CD8-positive, alpha-beta memory T cell (primary cell): ENCODE measurements around the gene MRPS5. TPM values are rescaled to one million over a fixed set of nuclear protein-coding genes. Genes with fewer than 3 reads are reported as not detected.

ENCODE experiments used
- CTCF ChIA-PET: fragments of 350-600 bp; sonication (Branson Sonifier 250); formaldehyde crosslinking; loops from one replicate; lab custom pipeline; 2021; ENCODE audit warnings: antibody characterized with exemption; lab: Charles Lee
- POLR2A ChIA-PET: fragments of 350-600 bp; sonication (Branson Sonifier 250); formaldehyde crosslinking; loops from one replicate; lab custom pipeline; 2021; ENCODE audit warnings: antibody characterized with exemption; lab: Charles Lee
- DNase-seq, 5 donors: peaks; one replicate each; pipeline versions ENCODE4 v3.0.0 to v3.0.0-alpha.2; 2020 to 2022; ENCODE audit warnings: mixed read lengths in 1 of 5
- H3K27ac ChIP-seq: one replicate; pipeline ENCODE4 v1.7.0; 2013; ENCODE audit warnings: low read depth, mild to moderate bottlenecking, low read length, moderate library complexity
- H3K27me3 ChIP-seq: 2 replicates; pipeline ENCODE4 v1.7.0; 2013; ENCODE audit warnings: low read length, mild to moderate bottlenecking; ENCODE audit not compliant: insufficient read depth, poor library complexity, severe bottlenecking
- H3K36me3 ChIP-seq: 2 replicates; pipeline ENCODE4 v1.7.0; 2013; ENCODE audit warnings: mild to moderate bottlenecking, low read length, moderate library complexity; ENCODE audit not compliant: insufficient read depth
- H3K4me1 ChIP-seq: 2 replicates; pipeline ENCODE4 v1.7.0; 2013; ENCODE audit warnings: mild to moderate bottlenecking, low read length, moderate library complexity; ENCODE audit not compliant: insufficient read depth
- H3K4me3 ChIP-seq: 2 replicates; pipeline ENCODE4 v1.7.0; 2013; ENCODE audit warnings: mild to moderate bottlenecking, low read length
- H3K9me3 ChIP-seq: 2 replicates; pipeline ENCODE4 v1.7.0; 2013; ENCODE audit warnings: mild to moderate bottlenecking, low read length
- H3K27ac Mint-ChIP-seq, 8 donors: one replicate each; pipeline ENCODE4 v1.8.0; 2020 to 2021; ENCODE audit warnings: mixed read lengths in 8 of 8, mild to moderate bottlenecking in 6 of 8, inconsistent platforms in 3 of 8, moderate library complexity in 3 of 8
- H3K27me3 Mint-ChIP-seq, 2 donors: one replicate each; pipeline ENCODE4 v1.8.0; 2020 to 2021; ENCODE audit warnings: mixed read lengths in 2 of 2, mild to moderate bottlenecking in 1 of 2, moderate library complexity in 1 of 2
- H3K36me3 Mint-ChIP-seq, 3 donors: one replicate each; pipeline ENCODE4 v1.8.0; 2020 to 2021; ENCODE audit warnings: mixed read lengths in 3 of 3, inconsistent platforms in 1 of 3, mild to moderate bottlenecking in 1 of 3
- H3K4me1 Mint-ChIP-seq, 3 donors: one replicate each; pipeline ENCODE4 v1.8.0; 2020 to 2021; ENCODE audit warnings: mixed read lengths in 3 of 3, inconsistent platforms in 1 of 3, mild to moderate bottlenecking in 1 of 3
- H3K4me3 Mint-ChIP-seq, 7 donors: one replicate each; pipeline ENCODE4 v1.8.0; 2020 to 2021; ENCODE audit warnings: mixed read lengths in 7 of 7, mild to moderate bottlenecking in 6 of 7, moderate library complexity in 4 of 7, inconsistent platforms in 2 of 7
- H3K9me3 Mint-ChIP-seq, 5 donors: one replicate each; pipeline ENCODE4 v1.8.0; 2020 to 2022; ENCODE audit warnings: mixed read lengths in 5 of 5, mild to moderate bottlenecking in 3 of 5, moderate library complexity in 2 of 5, inconsistent platforms in 1 of 5
- polyA plus RNA-seq: library from polyadenylated mRNA; unstranded; fragments of 300-500 nt; fragmentation: Illumina TruSeq; gene quantifications from one replicate; pipeline ENCODE4 v1.2.3, GENCODE V29; 2021
- total RNA-seq, 2 experiments: library from RNA; stranded (reverse); gene quantifications; one replicate each; pipeline ENCODE4 v1.2.3, GENCODE V29; 2021

The MRPS5 gene
- total and polyA plus RNA-seq, 3 experiments from 2014 or later: 45.8 to 75.9 (median 69.0) TPM

DNA sequence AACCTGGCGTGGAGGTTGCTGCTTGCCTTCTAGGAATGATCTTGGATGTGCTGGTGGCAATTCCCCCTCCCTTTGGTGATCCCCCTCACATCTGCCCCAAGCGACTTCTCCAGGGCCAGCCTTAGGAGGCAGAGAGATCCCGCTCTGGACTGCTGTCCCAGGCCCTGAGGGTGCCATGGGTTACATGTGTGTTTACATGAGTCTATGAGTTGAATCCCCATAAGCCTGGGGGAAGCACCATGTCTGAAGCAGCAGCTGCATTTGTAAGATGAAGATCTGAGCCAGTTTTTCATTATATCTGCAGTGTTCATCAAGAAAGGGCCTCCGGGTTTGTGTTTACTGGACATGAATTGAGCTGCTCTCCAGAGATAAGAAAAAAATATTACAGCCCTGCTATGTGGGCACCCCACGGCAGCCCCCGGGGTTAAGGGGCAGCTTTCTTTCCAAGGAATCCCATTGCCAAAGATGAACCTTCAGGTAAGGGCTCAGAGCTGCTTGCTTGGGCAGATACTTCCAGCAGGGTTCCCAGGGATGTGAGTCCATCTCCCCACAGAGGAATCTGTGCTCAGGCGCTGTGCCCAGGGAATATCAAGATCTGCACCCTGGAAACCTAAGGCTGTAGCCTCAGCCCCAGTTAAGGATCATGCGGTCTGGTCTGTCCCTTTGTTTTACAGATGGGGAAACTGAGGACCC lies 46.0 kb downstream of the MRPS5 start:
- peak in 1 of 5 donors; percentile 40 for DNase-seq
- POLR2A ChIA-PET: interaction anchor here (3.4 to 4.2 kb wide), 2 partner anchors 46 to 51 kb away, joined by 16 to 38 read pairs; partner anchors contain the start of genes MAL and MRPS5
- no peaks in the 10 kb centered on the region for H3K36me3 ChIP-seq
- Mint-ChIP-seq H3K9me3 (no peaks in the 10 kb centered on the region), H3K27me3 (peaks cover 0 to 12% of the 10 kb centered on the region in 2 donors), H3K36me3 (no peaks in the 10 kb centered on the region), H3K4me1 (peaks cover 42 to 72% (median 53%) of the 10 kb centered on the region in 3 donors), H3K4me3 (peak overlapping the region in 6 of 7 donors; percentile 5 to 77 (median 56)), H3K27ac (peak overlapping the region in 4 of 8 donors; percentile 43 to 81 (median 58))
- H3K4me3 ChIP-seq: peak overlapping the region; percentile 68
- CTCF ChIA-PET: interaction anchor here (1.3 to 12.7 kb wide), 12 partner anchors 9 to 91 kb away, joined by 3 to 286 read pairs (median 6); partner anchors contain the start of genes MAL and ZNF2
- H3K27ac ChIP-seq: no peak overlapping the region
- no peaks in the 10 kb centered on the region for H3K27me3 ChIP-seq
- no peaks in the 10 kb centered on the region for H3K9me3 ChIP-seq
- peaks cover 69% of the 10 kb centered on the region for H3K4me1 ChIP-seq

DNA sequence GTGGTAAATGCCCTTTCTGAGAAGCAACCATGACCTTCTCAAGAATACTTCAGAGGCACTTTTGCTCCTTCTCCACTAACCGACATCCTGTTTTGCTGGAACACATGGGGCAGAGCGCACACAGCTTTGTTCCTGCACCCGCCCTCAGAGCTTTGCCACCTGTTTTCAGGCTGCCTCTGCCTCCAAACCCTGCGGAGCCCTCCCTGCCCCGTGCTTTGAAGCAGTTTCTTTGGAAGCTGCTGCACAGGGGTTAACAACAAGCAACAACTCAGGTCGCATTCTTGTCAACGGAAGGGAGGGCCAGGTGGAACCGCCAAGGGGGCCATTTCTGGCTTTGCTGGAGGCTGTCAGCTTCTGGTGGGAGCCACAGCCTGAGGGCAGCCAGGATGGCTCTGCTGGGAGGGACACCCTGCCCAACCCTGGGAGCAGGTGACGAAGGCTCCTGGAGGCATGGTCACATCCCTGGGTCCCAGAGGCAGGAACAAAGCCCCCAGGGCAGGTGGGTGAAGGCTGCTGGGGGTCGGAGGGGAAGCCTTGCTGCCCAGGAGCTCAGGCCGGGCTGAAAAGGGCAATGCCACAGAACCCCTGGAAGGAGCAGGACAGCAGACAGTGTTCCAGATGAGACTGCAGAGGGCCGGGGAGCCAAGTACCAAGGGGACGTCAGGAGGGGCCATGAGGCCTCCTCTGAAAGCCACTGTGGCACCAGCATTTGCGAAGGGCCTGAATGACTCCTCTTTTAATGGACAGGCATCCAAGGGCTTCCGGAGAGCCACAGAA lies 46.8 kb downstream of the MRPS5 start:
- peak in 3 of 5 donors; percentile 42 to 84 (median 63) for DNase-seq
- no peak overlapping the region for H3K27ac ChIP-seq
- POLR2A ChIA-PET: interaction anchor here (0.8 to 3.4 kb wide), 2 partner anchors 46 to 51 kb away, joined by 4 to 38 read pairs; partner anchors contain the start of gene MAL
- Mint-ChIP-seq H3K36me3 (no peaks in the 10 kb centered on the region), H3K4me1 (peaks cover 42 to 70% (median 53%) of the 10 kb centered on the region in 3 donors), H3K9me3 (no peaks in the 10 kb centered on the region), H3K27ac (peak overlapping the region in 6 of 8 donors; percentile 32 to 86 (median 60)), H3K27me3 (peaks cover 0 to 12% of the 10 kb centered on the region in 2 donors), H3K4me3 (peak overlapping the region; percentile 53 to 77 (median 74))
- H3K4me3 ChIP-seq: peak overlapping the region; percentile 68
- H3K36me3 ChIP-seq: no peaks in the 10 kb centered on the region
- CTCF ChIA-PET: interaction anchor here (1.0 to 12.7 kb wide), 10 partner anchors 9 to 51 kb away, joined by 3 to 286 read pairs (median 4); partner anchors contain the start of gene MAL
- no peaks in the 10 kb centered on the region for H3K27me3 ChIP-seq
- H3K4me1 ChIP-seq: peaks cover 69% of the 10 kb centered on the region
- H3K9me3 ChIP-seq: no peaks in the 10 kb centered on the region

DNA sequence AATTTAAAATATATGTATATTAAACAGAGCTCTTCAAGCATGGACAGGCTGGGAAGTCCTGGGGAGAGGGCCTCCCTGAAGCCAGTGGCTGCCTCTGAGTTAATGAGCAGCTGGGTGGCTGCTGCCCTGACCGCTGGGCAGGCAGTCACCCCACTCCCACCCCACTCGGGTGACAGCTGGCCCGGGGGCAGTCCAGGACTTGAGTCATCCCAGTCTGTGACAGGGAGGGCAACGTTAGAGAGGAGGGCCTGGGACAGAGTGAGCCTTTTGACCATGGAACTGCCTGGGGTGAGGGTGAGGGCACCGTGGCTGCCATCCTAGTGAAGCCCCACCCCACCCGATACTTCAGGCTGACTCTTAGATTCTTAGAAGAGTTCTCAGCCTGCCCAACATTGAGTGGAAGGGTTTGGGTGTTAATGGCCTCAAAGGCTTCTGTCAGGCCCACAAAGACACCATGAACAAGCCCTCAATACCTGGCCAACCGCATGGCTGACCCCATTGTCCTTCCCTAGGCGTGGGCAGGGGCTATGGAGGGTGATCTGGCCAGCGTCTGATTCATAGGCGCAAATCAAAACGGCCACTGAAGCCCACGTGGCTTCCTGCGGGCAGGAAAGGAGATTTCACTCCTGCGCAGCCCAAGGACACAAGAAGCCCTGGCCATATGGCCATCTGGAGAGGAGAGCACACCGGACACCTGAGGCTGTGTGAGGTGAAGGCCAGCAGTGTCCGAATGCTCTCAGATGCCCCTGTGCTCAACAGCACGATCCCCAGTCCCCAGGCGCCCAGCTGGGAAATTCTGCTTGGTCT lies 47.5 kb downstream of the MRPS5 start:
- Histone ChIP-seq H3K4me3 (peak overlapping the region; percentile 68), H3K27me3 (no peaks in the 10 kb centered on the region), H3K4me1 (peaks cover 61% of the 10 kb centered on the region), H3K27ac (no peak overlapping the region), H3K9me3 (no peaks in the 10 kb centered on the region), H3K36me3 (no peaks in the 10 kb centered on the region)
- CTCF ChIA-PET: interaction anchor here (1.0 to 12.7 kb wide), 6 partner anchors 8 to 50 kb away, joined by 3 to 286 read pairs (median 4); partner anchors contain the start of gene MAL
- Mint-ChIP-seq H3K27me3 (peaks cover 0 to 12% of the 10 kb centered on the region in 2 donors), H3K36me3 (no peaks in the 10 kb centered on the region), H3K4me1 (peaks cover 42 to 65% (median 53%) of the 10 kb centered on the region in 3 donors), H3K4me3 (peak overlapping the region; percentile 53 to 77 (median 71)), H3K27ac (peak overlapping the region in 7 of 8 donors; percentile 12 to 86 (median 72)), H3K9me3 (no peaks in the 10 kb centered on the region)
- DNase-seq: no peak
- POLR2A ChIA-PET: interaction anchor here (0.8 to 3.4 kb wide), 2 partner anchors 47 to 50 kb away, joined by 4 to 38 read pairs; partner anchors contain the start of gene MAL

- H3K4me1 ChIP-seq: peaks cover 45% of the 10 kb centered on the region
- no peak overlapping the region for H3K27ac Mint-ChIP-seq
- DNase-seq: no peak
- H3K4me3 Mint-ChIP-seq: no peak overlapping the region
- no peaks in the 10 kb centered on the region for H3K36me3 ChIP-seq
- H3K4me1 Mint-ChIP-seq: peaks cover 33 to 51% (median 44%) of the 10 kb centered on the region in 3 donors
- ChIA-PET CTCF (interaction anchor here (1.2 to 12.7 kb wide), 2 partner anchors 8 to 48 kb away, joined by 3 to 286 read pairs; partner anchors contain the start of gene MAL), POLR2A (interaction anchor here (0.8 kb wide), 1 partner anchor 49 kb away, joined by 3 read pairs; the partner anchor contains the start of gene MRPS5)
- no peaks in the 10 kb centered on the region for H3K27me3 ChIP-seq
- no peaks in the 10 kb centered on the region for H3K9me3 ChIP-seq
- H3K4me3 ChIP-seq: no peak overlapping the region
- no peaks in the 10 kb centered on the region for H3K36me3 Mint-ChIP-seq
- no peaks in the 10 kb centered on the region for H3K9me3 Mint-ChIP-seq
- peaks cover 0 to 8% of the 10 kb centered on the region in 2 donors for H3K27me3 Mint-ChIP-seq
- H3K27ac ChIP-seq: no peak overlapping the region
Observed at GRCh38 chr2:95072424-95072823, 49.2 kb downstream of the MRPS5 start.

GRCh38 chr2:95071856-95072255 lies 49.8 kb downstream of the MRPS5 start:
- no peaks in the 10 kb centered on the region for H3K9me3 Mint-ChIP-seq

DNA sequence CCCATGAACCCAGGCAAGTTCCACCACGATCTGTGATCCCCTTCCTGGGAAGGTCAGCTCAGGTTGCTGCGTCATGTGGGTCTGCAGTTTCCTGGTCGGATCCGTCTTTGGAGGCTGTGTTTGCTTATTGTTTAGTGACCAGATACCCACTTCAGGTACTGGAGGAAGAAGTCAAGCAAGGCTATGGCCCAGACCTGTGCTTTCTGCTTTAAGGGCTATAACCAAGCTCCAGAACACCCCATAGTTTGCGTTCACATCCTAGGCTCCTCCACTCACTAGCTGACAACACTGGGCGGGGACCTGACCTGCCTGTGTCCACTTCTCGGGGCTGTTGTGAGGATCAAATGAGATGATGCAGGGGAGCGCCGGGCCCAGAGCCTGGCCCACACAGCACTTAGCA lies 52.1 kb downstream of the MRPS5 start:
- Histone ChIP-seq H3K9me3 (no peaks in the 10 kb centered on the region), H3K4me1 (peaks cover 18% of the 10 kb centered on the region), H3K36me3 (no peaks in the 10 kb centered on the region), H3K27ac (no peak overlapping the region), H3K27me3 (no peaks in the 10 kb centered on the region), H3K4me3 (no peak overlapping the region)
- H3K9me3 Mint-ChIP-seq: no peaks in the 10 kb centered on the region
- no peaks in the 10 kb centered on the region for H3K36me3 Mint-ChIP-seq
- H3K27ac Mint-ChIP-seq: no peak overlapping the region
- POLR2A ChIA-PET: no interaction called here
- H3K4me1 Mint-ChIP-seq: peaks cover 11 to 23% (median 15%) of the 10 kb centered on the region in 3 donors
- H3K27me3 Mint-ChIP-seq: peaks cover 4 to 8% of the 10 kb centered on the region in 2 donors
- no peak for DNase-seq
- CTCF ChIA-PET: interaction anchor here (1.2 kb wide), 1 partner anchor 10 kb away, joined by 3 read pairs; no protein-coding TSS in a partner anchor
- H3K4me3 Mint-ChIP-seq: no peak overlapping the region

More at GRCh38 chr2:95071856-95072255, 49.8 kb downstream of the MRPS5 start:
- no peaks in the 10 kb centered on the region for H3K36me3 Mint-ChIP-seq
- Histone ChIP-seq H3K9me3 (no peaks in the 10 kb centered on the region), H3K4me3 (no peak overlapping the region), H3K36me3 (no peaks in the 10 kb centered on the region), H3K27me3 (no peaks in the 10 kb centered on the region), H3K27ac (no peak overlapping the region), H3K4me1 (peaks cover 40% of the 10 kb centered on the region)
- peaks cover 30 to 46% (median 39%) of the 10 kb centered on the region in 3 donors for H3K4me1 Mint-ChIP-seq
- no peak for DNase-seq
- POLR2A ChIA-PET: no interaction called here
- CTCF ChIA-PET: interaction anchor here (0.8 to 12.7 kb wide), 2 partner anchors 8 to 48 kb away, joined by 3 to 286 read pairs; partner anchors contain the start of gene MAL
- H3K27ac Mint-ChIP-seq: no peak overlapping the region
- no peak overlapping the region for H3K4me3 Mint-ChIP-seq
- H3K27me3 Mint-ChIP-seq: peaks cover 0 to 8% of the 10 kb centered on the region in 2 donors

- Mint-ChIP-seq H3K4me3 (no peak overlapping the region), H3K4me1 (peaks cover 4 to 18% (median 10%) of the 10 kb centered on the region in 3 donors), H3K9me3 (no peaks in the 10 kb centered on the region), H3K27me3 (peaks cover 4 to 7% of the 10 kb centered on the region in 2 donors), H3K27ac (peak overlapping the region in 1 of 8 donors; percentile 52), H3K36me3 (no peaks in the 10 kb centered on the region)
- DNase-seq: no peak
- Histone ChIP-seq H3K36me3 (no peaks in the 10 kb centered on the region), H3K4me3 (no peak overlapping the region), H3K9me3 (no peaks in the 10 kb centered on the region), H3K27me3 (no peaks in the 10 kb centered on the region), H3K4me1 (peaks cover 6% of the 10 kb centered on the region), H3K27ac (no peak overlapping the region)
- CTCF ChIA-PET: interaction anchor here (1.0 to 1.9 kb wide), 2 partner anchors 8 to 46 kb away, joined by 3 to 8 read pairs; no protein-coding TSS in a partner anchor
- POLR2A ChIA-PET: no interaction called here
Observed at GRCh38 chr2:95068256-95068655, 53.4 kb downstream of the MRPS5 start.
